SK-N-SH (cell line): ENCODE results near the gene IL18R1. TPM values are rescaled to one million over a fixed set of nuclear protein-coding genes. Genes with fewer than 3 reads are reported as not detected.

Experiments
- CTCF ChIA-PET: fragments of 300-600, 350-600 bp; formaldehyde crosslinking; extraction: SDS; loops from one replicate; lab custom pipeline; 2021; lab: Yijun Ruan, JAX
- POLR2A ChIA-PET: fragments of 350-600 bp; sonication (Branson Sonifier 250); formaldehyde crosslinking; extraction: SDS; loops from one replicate; lab custom pipeline; 2020; ENCODE audit warnings: antibody characterized with exemption, inconsistent platforms; lab: Yijun Ruan, JAX
- DNase-seq: peaks from one replicate; pipeline ENCODE4 v3.0.0; 2012
- H2AFZ ChIP-seq: fragments of 200-600 bp; sonication (generic); 2 replicates; pipeline ENCODE4 v1.8.1; 2016; ENCODE audit warnings: antibody characterized with exemption, mild to moderate bottlenecking, low read depth
- H3F3A ChIP-seq: fragments of 200-600 bp; sonication (generic); replicated peaks from 2 replicates; pipeline ENCODE3; 2016; ENCODE audit warnings: antibody characterized with exemption, mild to moderate bottlenecking; ENCODE audit not compliant: insufficient read depth
- H3K27ac ChIP-seq, 2 experiments: fragments of 200-500 bp in 1 of 2; fragments of 200-600 bp in 1 of 2; sonication (Bioruptor generic) in 1 of 2; sonication (generic), shearing (Covaris generic) in 1 of 2; 2 replicates each; pipeline versions ENCODE4 v1.5.1 to v1.6.1; 2014 to 2016; ENCODE audit warnings: low read depth in 2 of 2, inconsistent platforms in 1 of 2, low read length in 1 of 2, mild to moderate bottlenecking in 1 of 2, mixed read lengths in 1 of 2
- H3K27me3 ChIP-seq: fragments of 200-600 bp; sonication (generic), shearing (Covaris generic); 2 replicates; pipeline ENCODE4 v1.6.1; 2016; ENCODE audit warnings: mixed run types; ENCODE audit not compliant: insufficient read depth
- H3K36me3 ChIP-seq, 2 experiments: fragments of 200-500 bp in 1 of 2; fragments of 200-600 bp in 1 of 2; sonication (Bioruptor generic) in 1 of 2; sonication (generic) in 1 of 2; replicated peaks in 1 of 2; 2 replicates each; pipeline versions ENCODE3 to v1.5.1; 2014 to 2016; ENCODE audit warnings: low read length in 1 of 2, mild to moderate bottlenecking in 1 of 2; ENCODE audit not compliant: insufficient read depth in 2 of 2, control insufficient read depth in 1 of 2
- H3K4me1 ChIP-seq, 2 experiments: fragments of 200-500 bp in 1 of 2; fragments of 200-600 bp in 1 of 2; sonication (Bioruptor generic) in 1 of 2; sonication (generic), shearing (Covaris generic) in 1 of 2; 2 replicates each; pipeline versions ENCODE4 v1.5.1 to v1.6.1; 2014 to 2016; ENCODE audit warnings: low read depth in 1 of 2, low read length in 1 of 2, mixed run types in 1 of 2; ENCODE audit not compliant: insufficient read depth in 2 of 2, control insufficient read depth in 1 of 2
- H3K4me2 ChIP-seq: fragments of 200-600 bp; sonication (generic), shearing (Covaris generic); 2 replicates; pipeline ENCODE4 v1.6.1; 2017; ENCODE audit warnings: mixed run types
- H3K4me3 ChIP-seq, 2 experiments: fragments of 200-500 bp in 1 of 2; fragments of 200-600 bp in 1 of 2; sonication (Bioruptor generic) in 1 of 2; sonication (generic), shearing (Covaris generic) in 1 of 2; 2 replicates each; pipeline versions ENCODE4 v1.5.1 to v1.8.1; 2014 to 2016; ENCODE audit warnings: low read depth in 2 of 2, inconsistent platforms in 1 of 2, low read length in 1 of 2, mild to moderate bottlenecking in 1 of 2, mixed read lengths in 1 of 2, moderate library complexity in 1 of 2
- H3K79me2 ChIP-seq: fragments of 200-600 bp; sonication (generic); 2 replicates; pipeline ENCODE4 v1.8.1; 2017; ENCODE audit warnings: mild to moderate bottlenecking; ENCODE audit not compliant: insufficient read depth
- H3K9ac ChIP-seq: fragments of 200-600 bp; sonication (generic); 2 replicates; pipeline ENCODE4 v1.6.1; 2017; ENCODE audit warnings: mixed run types
- H3K9me2 ChIP-seq: fragments of 200-600 bp; sonication (generic); 2 replicates; pipeline ENCODE4 v1.6.1; 2017; ENCODE audit warnings: mixed run types
- H3K9me3 ChIP-seq: fragments of 200-600 bp; sonication (generic); 2 replicates; pipeline ENCODE4 v1.6.1; 2017; ENCODE audit warnings: mixed run types, mild to moderate bottlenecking, moderate library complexity
- H4K20me1 ChIP-seq: fragments of 200-600 bp; sonication (generic); 2 replicates; pipeline ENCODE4 v1.6.1; 2017; ENCODE audit warnings: mild to moderate bottlenecking, mixed run types; ENCODE audit not compliant: insufficient read depth
- EP300 ChIP-seq, 2 experiments: IDR thresholded peaks; 2 replicates each; pipeline versions ENCODE4 v1.4.0 to v1.6.1; 2012; ENCODE audit warnings: borderline replicate concordance in 1 of 2, low read depth in 1 of 2, low read length in 1 of 2
- EZH2phosphoT487 ChIP-seq: fragments of 200-600 bp; sonication (generic); IDR thresholded peaks from 2 replicates; pipeline ENCODE4 v1.6.1; 2017; ENCODE audit warnings: low read depth, mixed run types, mild to moderate bottlenecking, antibody characterized with exemption, moderate library complexity, borderline replicate concordance
- FOSL2 ChIP-seq: IDR thresholded peaks from 2 replicates; pipeline ENCODE4 v1.4.0; 2012; ENCODE audit warnings: low read depth, mild to moderate bottlenecking, moderate library complexity, borderline replicate concordance
- FOXJ3 ChIP-seq: sonication (generic); formaldehyde crosslinking; IDR thresholded peaks from 2 replicates; pipeline ENCODE4 v1.5.1; 2020; ENCODE audit warnings: mild to moderate bottlenecking, missing genetic modification reagents
- GABPA ChIP-seq: IDR thresholded peaks from 2 replicates; pipeline ENCODE4 v1.4.0; 2012; ENCODE audit warnings: low read depth, mild to moderate bottlenecking
- GATA2 ChIP-seq: sonication (generic); formaldehyde crosslinking; IDR thresholded peaks from 2 replicates; pipeline ENCODE4 v1.5.0; 2020; ENCODE audit warnings: mild to moderate bottlenecking, missing genetic modification reagents
- JUND ChIP-seq: IDR thresholded peaks from 2 replicates; pipeline ENCODE4 v1.4.0; 2012
- RAD21 ChIP-seq: IDR thresholded peaks from 2 replicates; pipeline ENCODE4 v1.6.1; 2012; ENCODE audit warnings: mild to moderate bottlenecking, low read length
- RCOR1 ChIP-seq: fragments of 150-350 bp; IDR thresholded peaks from 2 replicates; pipeline ENCODE4 v1.6.1; 2017; ENCODE audit warnings: antibody characterized with exemption, low read length
- RXRA ChIP-seq: IDR thresholded peaks from 2 replicates; pipeline ENCODE4 v1.4.0; 2012; ENCODE audit warnings: low read depth, mild to moderate bottlenecking, borderline replicate concordance
- TAF1 ChIP-seq: IDR thresholded peaks from 2 replicates; pipeline ENCODE4 v1.6.1; 2012; ENCODE audit warnings: low read depth, mild to moderate bottlenecking, low read length, moderate library complexity, borderline replicate concordance
- TEAD4 ChIP-seq: IDR thresholded peaks from 2 replicates; pipeline ENCODE4 v1.4.0; 2012; ENCODE audit warnings: mild to moderate bottlenecking, borderline replicate concordance; ENCODE audit not compliant: insufficient read depth
- YY1 ChIP-seq: IDR thresholded peaks from 2 replicates; pipeline ENCODE4 v1.4.0; 2012; ENCODE audit warnings: low read depth, mild to moderate bottlenecking
- WGBS: methylation state at CpG from one replicate; pipeline ENCODE4 v1.1.6; 2017; ENCODE audit warnings: low lambda C conversion rate; 5-methylcytosine and 5-hydroxymethylcytosine counted together
- polyA plus RNA-seq, 3 experiments: library from polyadenylated mRNA; depleted of rRNA; stranded (reverse); fragments of >200 nt; gene quantifications; 2 replicates each; pipeline ENCODE4 v1.2.3, GENCODE V29; 2012
- TF ChIP-seq, protein P1 (sequence below): IDR thresholded peaks from 2 replicates; pipeline ENCODE4 v1.4.0; 2012; ENCODE audit warnings: low read depth, borderline replicate concordance
- TF ChIP-seq, protein P2 (sequence below): fragments of 200-600 bp; sonication (generic); IDR thresholded peaks from 2 replicates; pipeline ENCODE4 v1.6.1; 2017; ENCODE audit warnings: antibody characterized with exemption, mild to moderate bottlenecking, moderate library complexity
- TF ChIP-seq, protein P3 (sequence below): IDR thresholded peaks from 2 replicates; pipeline ENCODE4 v1.4.0; 2012; ENCODE audit warnings: low read depth, borderline replicate concordance

IL18R1 gene
- polyA plus RNA-seq, 1 of the 3 experiments (the other 2 are of a cell fraction), result not detected

DNA sequence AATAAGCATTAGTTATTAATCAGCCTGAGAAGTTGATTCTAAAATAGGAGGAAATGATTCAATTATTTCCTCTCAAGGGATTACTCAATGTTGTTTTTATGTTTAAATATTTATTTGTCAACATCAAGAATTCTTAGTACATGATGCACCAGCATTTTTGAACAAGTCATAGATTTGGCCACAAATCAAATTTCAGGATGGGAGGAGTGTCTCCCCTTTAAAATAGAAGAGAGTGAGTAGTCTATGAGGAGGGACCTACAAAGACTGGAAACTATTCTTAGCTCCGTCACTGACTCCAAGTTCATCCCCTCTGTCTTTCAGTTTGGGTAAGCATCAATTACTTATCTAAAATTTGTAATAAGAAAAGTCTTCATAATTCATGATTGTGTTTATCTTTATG is 18.6 kb upstream of the IL18R1 start:
- H3K79me2 ChIP-seq, result no peaks in the 10 kb centered on the region
- TF ChIP-seq YY1, result no peak
- TF ChIP-seq, all 33 proteins: peak for 0
- H3F3A ChIP-seq, result no peaks in the 10 kb centered on the region
- no peaks in the 10 kb centered on the region for H3K36me3 ChIP-seq
- POLR2A ChIA-PET, result no interaction called here
- no peaks in the 10 kb centered on the region for H4K20me1 ChIP-seq
- no peak for DNase-seq
- H3K4me3 ChIP-seq, result no peak overlapping the region
- H3K9me3 ChIP-seq, result no peaks in the 10 kb centered on the region
- no peak overlapping the region for H3K4me2 ChIP-seq
- 3% methylated on average over 1 of the region's 1 CpG for WGBS
- no peaks in the 10 kb centered on the region for H3K9me2 ChIP-seq
- no peak overlapping the region for H3K27ac ChIP-seq
- peaks cover 12% of the 10 kb centered on the region; the same call in 1 of the 2 replicates for H3K27me3 ChIP-seq
- no peaks in the 10 kb centered on the region for H3K4me1 ChIP-seq
- CTCF ChIA-PET, result interaction anchor here (2.2 kb wide), 1 partner anchor 19 kb away, joined by 6 read pairs; the partner anchor contains the start of gene IL18R1
- H3K9ac ChIP-seq, result no peak overlapping the region
- H2AFZ ChIP-seq, result no peak overlapping the region

DNA sequence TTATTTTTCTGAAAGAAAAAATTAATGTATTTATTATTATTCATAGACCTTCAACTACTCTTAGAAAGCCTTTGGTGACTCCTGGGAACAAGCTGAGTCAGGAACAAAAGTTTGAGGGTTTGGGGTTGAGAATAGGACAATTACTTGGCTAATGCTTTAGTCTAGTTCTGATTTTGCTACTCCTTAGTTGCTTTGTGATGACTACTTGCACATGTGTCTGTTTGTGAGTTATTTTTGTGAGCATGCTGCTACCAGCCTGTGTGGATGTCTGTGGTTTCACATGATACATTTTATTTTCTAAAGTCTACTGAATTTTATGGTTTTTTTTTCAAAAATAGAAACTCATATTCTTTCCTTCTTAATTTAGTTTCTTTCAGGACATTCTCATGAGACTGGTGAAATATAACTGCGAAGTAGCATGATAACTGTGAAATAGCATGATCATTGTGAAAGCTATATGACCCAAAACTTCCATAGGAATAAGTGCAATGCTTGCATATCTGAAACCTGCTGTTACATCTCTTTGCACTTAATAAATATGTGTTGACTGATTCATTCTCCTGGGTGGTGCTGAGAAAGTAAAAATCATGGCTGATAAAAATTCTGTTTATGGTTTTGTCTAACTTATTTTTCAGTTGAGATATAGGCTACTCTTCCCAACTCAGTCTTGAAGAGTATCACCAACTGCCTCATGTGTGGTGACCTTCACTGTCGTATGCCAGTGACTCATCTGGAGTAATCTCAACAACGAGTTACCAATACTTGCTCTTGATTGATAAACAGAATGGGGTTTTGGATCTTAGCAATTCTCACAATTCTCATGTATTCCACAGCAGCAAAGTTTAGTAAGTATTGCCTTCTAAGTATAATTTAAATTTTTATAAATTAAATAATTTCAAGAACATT is 17.9 kb upstream of the IL18R1 start:
- Histone ChIP-seq H3K27me3 (peaks cover 16% of the 10 kb centered on the region; the same call in 1 of the 2 replicates), H3K4me3 (no peak overlapping the region), H3K9me2 (no peaks in the 10 kb centered on the region), H3F3A (no peaks in the 10 kb centered on the region), H2AFZ (no peak overlapping the region), H4K20me1 (no peaks in the 10 kb centered on the region), H3K4me1 (no peaks in the 10 kb centered on the region), H3K9me3 (no peaks in the 10 kb centered on the region), H3K4me2 (no peak overlapping the region), H3K9ac (no peak overlapping the region), H3K27ac (no peak overlapping the region), H3K79me2 (no peaks in the 10 kb centered on the region)
- ChIA-PET CTCF (interaction anchor here (2.2 kb wide), 1 partner anchor 18 kb away, joined by 6 read pairs; the partner anchor contains the start of gene IL18R1), POLR2A (no interaction called here)
- 4% methylated on average over 3 of the region's 3 CpGs for WGBS
- TF ChIP-seq GATA2 (CRISPR knock-in tag) (no peak), TAF1 (no peak), FOSL2 (no peak), RAD21 (no peak)
- TF ChIP-seq, all 33 proteins: peak for 0
- H3K36me3 ChIP-seq, result no peaks in the 10 kb centered on the region
- no peak for DNase-seq

DNA sequence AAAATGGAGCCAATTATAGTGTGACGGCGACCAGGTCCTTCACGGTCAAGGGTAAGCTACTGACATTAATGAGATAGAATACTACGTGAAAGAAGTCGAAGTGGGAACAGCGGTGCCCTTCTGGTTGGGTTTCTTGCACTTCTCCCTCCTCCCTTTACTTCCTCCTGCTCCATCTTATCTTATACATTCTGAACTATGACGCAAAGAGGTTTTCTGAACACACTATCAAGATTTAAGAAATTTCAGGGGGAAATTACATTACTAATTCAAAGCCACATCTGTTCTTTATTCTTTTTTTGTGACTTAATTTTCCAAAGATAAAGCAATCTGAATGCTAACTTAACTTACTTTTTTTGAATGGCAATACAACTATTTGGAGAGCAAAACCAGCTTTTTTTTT is 14.8 kb upstream of the IL18R1 start:
- ChIA-PET POLR2A (no interaction called here), CTCF (interaction anchor here (1.1 kb wide), 1 partner anchor 15 kb away, joined by 3 read pairs; the partner anchor contains the start of gene IL18R1)
- H3K4me2 ChIP-seq, result no peak overlapping the region
- no peak for TF ChIP-seq RXRA
- no peak for TF ChIP-seq JUND
- TF ChIP-seq TEAD4, result no peak
- TF ChIP-seq TAF1, result no peak
- no peak for TF ChIP-seq GABPA
- TF ChIP-seq RAD21, result no peak
- TF ChIP-seq, protein P1, sequence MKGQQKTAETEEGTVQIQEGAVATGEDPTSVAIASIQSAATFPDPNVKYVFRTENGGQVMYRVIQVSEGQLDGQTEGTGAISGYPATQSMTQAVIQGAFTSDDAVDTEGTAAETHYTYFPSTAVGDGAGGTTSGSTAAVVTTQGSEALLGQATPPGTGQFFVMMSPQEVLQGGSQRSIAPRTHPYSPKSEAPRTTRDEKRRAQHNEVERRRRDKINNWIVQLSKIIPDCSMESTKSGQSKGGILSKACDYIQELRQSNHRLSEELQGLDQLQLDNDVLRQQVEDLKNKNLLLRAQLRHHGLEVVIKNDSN, result no peak
- no peak for TF ChIP-seq RCOR1
- TF ChIP-seq FOXJ3, result no peak
- TF ChIP-seq EZH2phosphoT487, result no peak
- TF ChIP-seq EP300 (IDR thresholded peaks at IDR 0.05; ENCODE audit: borderline replicate concordance in 1 of 2, low read depth in 1 of 2, low read length in 1 of 2), result no peak
- TF ChIP-seq, protein P2, sequence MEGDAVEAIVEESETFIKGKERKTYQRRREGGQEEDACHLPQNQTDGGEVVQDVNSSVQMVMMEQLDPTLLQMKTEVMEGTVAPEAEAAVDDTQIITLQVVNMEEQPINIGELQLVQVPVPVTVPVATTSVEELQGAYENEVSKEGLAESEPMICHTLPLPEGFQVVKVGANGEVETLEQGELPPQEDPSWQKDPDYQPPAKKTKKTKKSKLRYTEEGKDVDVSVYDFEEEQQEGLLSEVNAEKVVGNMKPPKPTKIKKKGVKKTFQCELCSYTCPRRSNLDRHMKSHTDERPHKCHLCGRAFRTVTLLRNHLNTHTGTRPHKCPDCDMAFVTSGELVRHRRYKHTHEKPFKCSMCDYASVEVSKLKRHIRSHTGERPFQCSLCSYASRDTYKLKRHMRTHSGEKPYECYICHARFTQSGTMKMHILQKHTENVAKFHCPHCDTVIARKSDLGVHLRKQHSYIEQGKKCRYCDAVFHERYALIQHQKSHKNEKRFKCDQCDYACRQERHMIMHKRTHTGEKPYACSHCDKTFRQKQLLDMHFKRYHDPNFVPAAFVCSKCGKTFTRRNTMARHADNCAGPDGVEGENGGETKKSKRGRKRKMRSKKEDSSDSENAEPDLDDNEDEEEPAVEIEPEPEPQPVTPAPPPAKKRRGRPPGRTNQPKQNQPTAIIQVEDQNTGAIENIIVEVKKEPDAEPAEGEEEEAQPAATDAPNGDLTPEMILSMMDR, result no peak
- TF ChIP-seq, protein P3, sequence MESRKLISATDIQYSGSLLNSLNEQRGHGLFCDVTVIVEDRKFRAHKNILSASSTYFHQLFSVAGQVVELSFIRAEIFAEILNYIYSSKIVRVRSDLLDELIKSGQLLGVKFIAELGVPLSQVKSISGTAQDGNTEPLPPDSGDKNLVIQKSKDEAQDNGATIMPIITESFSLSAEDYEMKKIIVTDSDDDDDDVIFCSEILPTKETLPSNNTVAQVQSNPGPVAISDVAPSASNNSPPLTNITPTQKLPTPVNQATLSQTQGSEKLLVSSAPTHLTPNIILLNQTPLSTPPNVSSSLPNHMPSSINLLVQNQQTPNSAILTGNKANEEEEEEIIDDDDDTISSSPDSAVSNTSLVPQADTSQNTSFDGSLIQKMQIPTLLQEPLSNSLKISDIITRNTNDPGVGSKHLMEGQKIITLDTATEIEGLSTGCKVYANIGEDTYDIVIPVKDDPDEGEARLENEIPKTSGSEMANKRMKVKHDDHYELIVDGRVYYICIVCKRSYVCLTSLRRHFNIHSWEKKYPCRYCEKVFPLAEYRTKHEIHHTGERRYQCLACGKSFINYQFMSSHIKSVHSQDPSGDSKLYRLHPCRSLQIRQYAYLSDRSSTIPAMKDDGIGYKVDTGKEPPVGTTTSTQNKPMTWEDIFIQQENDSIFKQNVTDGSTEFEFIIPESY, result no peak

More for the DNA sequence above, 14.8 kb upstream of the IL18R1 start:
- no peaks in the 10 kb centered on the region for H3K9me3 ChIP-seq
- H3K9ac ChIP-seq, result no peak overlapping the region
- no peaks in the 10 kb centered on the region for H3K9me2 ChIP-seq
- no peaks in the 10 kb centered on the region for H3F3A ChIP-seq
- DNase-seq, result no peak
- H3K4me1 ChIP-seq, result no peaks in the 10 kb centered on the region
- WGBS, result 10% methylated on average over 7 of the region's 7 CpGs
- no peak overlapping the region for H2AFZ ChIP-seq
- no peaks in the 10 kb centered on the region for H4K20me1 ChIP-seq
- H3K79me2 ChIP-seq, result no peaks in the 10 kb centered on the region
- H3K4me3 ChIP-seq, result no peak overlapping the region
- H3K36me3 ChIP-seq, result no peaks in the 10 kb centered on the region
- peaks cover 26% of the 10 kb centered on the region; the same call in 1 of the 2 replicates for H3K27me3 ChIP-seq
- no peak overlapping the region for H3K27ac ChIP-seq
